CD8-positive, alpha-beta memory T cell (primary cell): ENCODE measurements around the gene GRID1. TPM values are rescaled to one million over a fixed set of nuclear protein-coding genes. Genes with fewer than 3 reads are reported as not detected.

Source experiments
- CTCF ChIA-PET: fragments of 350-600 bp; sonication (Branson Sonifier 250); formaldehyde crosslinking; loops from one replicate; lab custom pipeline; 2021; ENCODE audit warnings: antibody characterized with exemption; lab: Charles Lee
- POLR2A ChIA-PET: fragments of 350-600 bp; sonication (Branson Sonifier 250); formaldehyde crosslinking; loops from one replicate; lab custom pipeline; 2021; ENCODE audit warnings: antibody characterized with exemption; lab: Charles Lee
- DNase-seq, 5 donors: peaks; one replicate each; pipeline versions ENCODE4 v3.0.0 to v3.0.0-alpha.2; 2020 to 2022; ENCODE audit warnings: mixed read lengths in 1 of 5
- H3K27ac ChIP-seq: one replicate; pipeline ENCODE4 v1.7.0; 2013; ENCODE audit warnings: low read depth, mild to moderate bottlenecking, low read length, moderate library complexity
- H3K27me3 ChIP-seq: 2 replicates; pipeline ENCODE4 v1.7.0; 2013; ENCODE audit warnings: low read length, mild to moderate bottlenecking; ENCODE audit not compliant: insufficient read depth, poor library complexity, severe bottlenecking
- H3K36me3 ChIP-seq: 2 replicates; pipeline ENCODE4 v1.7.0; 2013; ENCODE audit warnings: mild to moderate bottlenecking, low read length, moderate library complexity; ENCODE audit not compliant: insufficient read depth
- H3K4me1 ChIP-seq: 2 replicates; pipeline ENCODE4 v1.7.0; 2013; ENCODE audit warnings: mild to moderate bottlenecking, low read length, moderate library complexity; ENCODE audit not compliant: insufficient read depth
- H3K4me3 ChIP-seq: 2 replicates; pipeline ENCODE4 v1.7.0; 2013; ENCODE audit warnings: mild to moderate bottlenecking, low read length
- H3K9me3 ChIP-seq: 2 replicates; pipeline ENCODE4 v1.7.0; 2013; ENCODE audit warnings: mild to moderate bottlenecking, low read length
- H3K27ac Mint-ChIP-seq, 8 donors: one replicate each; pipeline ENCODE4 v1.8.0; 2020 to 2021; ENCODE audit warnings: mixed read lengths in 8 of 8, mild to moderate bottlenecking in 6 of 8, inconsistent platforms in 3 of 8, moderate library complexity in 3 of 8
- H3K27me3 Mint-ChIP-seq, 2 donors: one replicate each; pipeline ENCODE4 v1.8.0; 2020 to 2021; ENCODE audit warnings: mixed read lengths in 2 of 2, mild to moderate bottlenecking in 1 of 2, moderate library complexity in 1 of 2
- H3K36me3 Mint-ChIP-seq, 3 donors: one replicate each; pipeline ENCODE4 v1.8.0; 2020 to 2021; ENCODE audit warnings: mixed read lengths in 3 of 3, inconsistent platforms in 1 of 3, mild to moderate bottlenecking in 1 of 3
- H3K4me1 Mint-ChIP-seq, 3 donors: one replicate each; pipeline ENCODE4 v1.8.0; 2020 to 2021; ENCODE audit warnings: mixed read lengths in 3 of 3, inconsistent platforms in 1 of 3, mild to moderate bottlenecking in 1 of 3
- H3K4me3 Mint-ChIP-seq, 7 donors: one replicate each; pipeline ENCODE4 v1.8.0; 2020 to 2021; ENCODE audit warnings: mixed read lengths in 7 of 7, mild to moderate bottlenecking in 6 of 7, moderate library complexity in 4 of 7, inconsistent platforms in 2 of 7
- H3K9me3 Mint-ChIP-seq, 5 donors: one replicate each; pipeline ENCODE4 v1.8.0; 2020 to 2022; ENCODE audit warnings: mixed read lengths in 5 of 5, mild to moderate bottlenecking in 3 of 5, moderate library complexity in 2 of 5, inconsistent platforms in 1 of 5
- polyA plus RNA-seq: library from polyadenylated mRNA; unstranded; fragments of 300-500 nt; fragmentation: Illumina TruSeq; gene quantifications from one replicate; pipeline ENCODE4 v1.2.3, GENCODE V29; 2021
- total RNA-seq, 2 experiments: library from RNA; stranded (reverse); gene quantifications; one replicate each; pipeline ENCODE4 v1.2.3, GENCODE V29; 2021

Gene GRID1
- total and polyA plus RNA-seq, 3 experiments from 2014 or later = not detected

- Histone ChIP-seq H3K4me3 (no peak overlapping the region), H3K4me1 (no peaks in the 10 kb centered on the region)
- CTCF ChIA-PET = no interaction called here
These were observed 25.2 kb downstream of the GRID1 start for GRCh38 chr10:86341361-86341811.

GRCh38 chr10:86340991-86341260 lies 25.7 kb downstream of the GRID1 start:
- no peak overlapping the region for H3K27ac ChIP-seq
- ChIA-PET CTCF (no interaction called here), POLR2A (no interaction called here)
- Mint-ChIP-seq H3K27me3 (peaks cover 4 to 13% of the 10 kb centered on the region in 2 donors), H3K36me3 (no peaks in the 10 kb centered on the region), H3K4me3 (no peak overlapping the region), H3K9me3 (no peaks in the 10 kb centered on the region), H3K4me1 (no peaks in the 10 kb centered on the region), H3K27ac (no peak overlapping the region)
- no peaks in the 10 kb centered on the region for H3K36me3 ChIP-seq
- no peaks in the 10 kb centered on the region for H3K27me3 ChIP-seq
- no peaks in the 10 kb centered on the region for H3K4me1 ChIP-seq
- DNase-seq = no peak
- no peaks in the 10 kb centered on the region for H3K9me3 ChIP-seq
- H3K4me3 ChIP-seq = no peak overlapping the region

More at GRCh38 chr10:86341361-86341811, 25.2 kb downstream of the GRID1 start:
- Mint-ChIP-seq H3K9me3 (no peaks in the 10 kb centered on the region), H3K4me3 (no peak overlapping the region), H3K4me1 (no peaks in the 10 kb centered on the region), H3K36me3 (no peaks in the 10 kb centered on the region), H3K27me3 (peaks cover 6 to 13% of the 10 kb centered on the region in 2 donors), H3K27ac (no peak overlapping the region)
- Histone ChIP-seq H3K27ac (no peak overlapping the region), H3K27me3 (no peaks in the 10 kb centered on the region), H3K9me3 (no peaks in the 10 kb centered on the region), H3K36me3 (no peaks in the 10 kb centered on the region)
- POLR2A ChIA-PET = no interaction called here
- DNase-seq = peak in 1 of 5 donors; percentile 22

- Histone ChIP-seq H3K4me1 (no peaks in the 10 kb centered on the region), H3K36me3 (no peaks in the 10 kb centered on the region), H3K4me3 (no peak overlapping the region), H3K27ac (no peak overlapping the region), H3K9me3 (no peaks in the 10 kb centered on the region), H3K27me3 (no peaks in the 10 kb centered on the region)
- Mint-ChIP-seq H3K4me3 (no peak overlapping the region), H3K36me3 (no peaks in the 10 kb centered on the region), H3K27ac (no peak overlapping the region), H3K9me3 (no peaks in the 10 kb centered on the region), H3K27me3 (peaks cover 3 to 13% of the 10 kb centered on the region in 2 donors), H3K4me1 (no peaks in the 10 kb centered on the region)
- DNase-seq = peak in 1 of 5 donors; percentile 18
- ChIA-PET CTCF (no interaction called here), POLR2A (no interaction called here)
These were observed 26.2 kb downstream of the GRID1 start for GRCh38 chr10:86340176-86340990.

- H3K9me3 Mint-ChIP-seq = no peaks in the 10 kb centered on the region
- POLR2A ChIA-PET = no interaction called here
- H3K36me3 Mint-ChIP-seq = no peaks in the 10 kb centered on the region
- no peaks in the 10 kb centered on the region for H3K36me3 ChIP-seq
- no peaks in the 10 kb centered on the region for H3K4me1 ChIP-seq
- peak in 1 of 5 donors; percentile 17 for DNase-seq
- H3K9me3 ChIP-seq = no peaks in the 10 kb centered on the region
- H3K27ac Mint-ChIP-seq = no peak overlapping the region
- no peak overlapping the region for H3K27ac ChIP-seq
- no peaks in the 10 kb centered on the region for H3K4me1 Mint-ChIP-seq
- no peak overlapping the region for H3K4me3 ChIP-seq
- H3K27me3 ChIP-seq = no peaks in the 10 kb centered on the region
- no peak overlapping the region for H3K4me3 Mint-ChIP-seq
- H3K27me3 Mint-ChIP-seq = peaks cover 3 to 17% of the 10 kb centered on the region in 2 donors
- CTCF ChIA-PET = no interaction called here
These were observed 27.2 kb downstream of the GRID1 start for GRCh38 chr10:86339226-86339865.

DNA sequence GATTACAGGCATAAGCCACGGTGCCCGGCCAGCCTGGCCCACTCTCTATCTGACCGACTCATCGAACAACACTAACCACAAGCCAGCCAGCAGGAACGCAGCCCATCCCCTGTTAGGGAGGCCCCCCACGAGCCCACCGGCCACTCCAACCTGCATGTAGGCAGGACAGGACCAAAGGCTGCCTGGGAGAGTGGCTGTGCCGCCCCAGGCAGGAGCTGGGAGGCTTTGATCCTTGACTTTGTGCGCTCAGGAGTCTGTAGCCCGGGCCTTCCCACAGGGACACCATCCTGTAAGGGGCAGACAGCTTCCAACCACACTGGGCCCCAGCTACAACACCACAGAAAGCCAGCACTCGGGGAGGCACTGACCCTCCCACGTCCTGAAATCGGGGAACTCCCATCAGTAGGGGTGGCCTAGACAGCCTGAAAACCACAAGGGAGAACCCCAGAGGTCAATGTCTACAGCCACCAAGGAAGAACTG lies 29.4 kb downstream of the GRID1 start:
- Histone ChIP-seq H3K27me3 (no peaks in the 10 kb centered on the region), H3K27ac (no peak overlapping the region), H3K36me3 (no peaks in the 10 kb centered on the region), H3K9me3 (no peaks in the 10 kb centered on the region), H3K4me3 (no peak overlapping the region), H3K4me1 (no peaks in the 10 kb centered on the region)
- Mint-ChIP-seq H3K36me3 (no peaks in the 10 kb centered on the region), H3K4me1 (no peaks in the 10 kb centered on the region), H3K4me3 (no peak overlapping the region), H3K27me3 (peaks cover 6 to 30% of the 10 kb centered on the region in 2 donors), H3K9me3 (no peaks in the 10 kb centered on the region), H3K27ac (no peak overlapping the region)
- POLR2A ChIA-PET = no interaction called here
- DNase-seq = peak in 1 of 5 donors; percentile 20
- CTCF ChIA-PET = no interaction called here

GRCh38 chr10:86336341-86336740 lies 30.3 kb downstream of the GRID1 start:
- Histone ChIP-seq H3K4me3 (no peak overlapping the region), H3K4me1 (no peaks in the 10 kb centered on the region), H3K27ac (no peak overlapping the region), H3K27me3 (no peaks in the 10 kb centered on the region), H3K36me3 (no peaks in the 10 kb centered on the region), H3K9me3 (no peaks in the 10 kb centered on the region)
- H3K27ac Mint-ChIP-seq = no peak overlapping the region
- H3K27me3 Mint-ChIP-seq = peaks cover 8 to 30% of the 10 kb centered on the region in 2 donors
- H3K36me3 Mint-ChIP-seq = no peaks in the 10 kb centered on the region
- H3K4me3 Mint-ChIP-seq = no peak overlapping the region
- no peaks in the 10 kb centered on the region for H3K9me3 Mint-ChIP-seq
- ChIA-PET CTCF (no interaction called here), POLR2A (no interaction called here)
- H3K4me1 Mint-ChIP-seq = no peaks in the 10 kb centered on the region
- DNase-seq = peak in 1 of 5 donors; percentile 13

DNA sequence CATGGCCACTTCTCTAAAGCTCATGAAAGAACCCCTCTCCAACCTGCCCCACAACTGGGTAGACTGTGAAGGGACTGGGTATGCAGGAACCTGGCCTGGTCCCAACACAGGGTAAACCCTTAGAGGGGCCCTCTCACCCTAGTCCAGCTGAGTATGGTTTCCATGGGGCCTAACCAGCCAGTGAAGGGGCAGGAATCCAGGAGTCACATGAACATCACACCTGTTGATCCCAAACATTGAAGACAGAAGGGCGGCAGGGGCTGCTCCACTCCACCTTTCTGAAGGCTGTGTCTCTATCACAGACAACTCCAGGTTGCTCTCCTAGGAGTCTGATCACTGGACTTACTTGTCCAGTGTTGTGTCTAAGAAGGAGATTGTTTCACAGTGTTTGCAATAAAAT lies 30.8 kb downstream of the GRID1 start:
- Histone ChIP-seq H3K4me3 (no peak overlapping the region), H3K27ac (no peak overlapping the region), H3K27me3 (no peaks in the 10 kb centered on the region), H3K4me1 (no peaks in the 10 kb centered on the region), H3K9me3 (no peaks in the 10 kb centered on the region), H3K36me3 (no peaks in the 10 kb centered on the region)
- peak in 1 of 5 donors; percentile 7 for DNase-seq
- POLR2A ChIA-PET = no interaction called here
- CTCF ChIA-PET = no interaction called here
- Mint-ChIP-seq H3K27me3 (peaks cover 8 to 26% of the 10 kb centered on the region in 2 donors), H3K9me3 (no peaks in the 10 kb centered on the region), H3K4me3 (no peak overlapping the region), H3K4me1 (no peaks in the 10 kb centered on the region), H3K36me3 (no peaks in the 10 kb centered on the region), H3K27ac (no peak overlapping the region)

- no peak overlapping the region for H3K27ac Mint-ChIP-seq
- Histone ChIP-seq H3K4me3 (no peak overlapping the region), H3K27ac (no peak overlapping the region), H3K27me3 (no peaks in the 10 kb centered on the region), H3K9me3 (no peaks in the 10 kb centered on the region), H3K36me3 (no peaks in the 10 kb centered on the region), H3K4me1 (no peaks in the 10 kb centered on the region)
- no peaks in the 10 kb centered on the region for H3K4me1 Mint-ChIP-seq
- H3K4me3 Mint-ChIP-seq = no peak overlapping the region
- H3K9me3 Mint-ChIP-seq = no peaks in the 10 kb centered on the region
- H3K27me3 Mint-ChIP-seq = peaks cover 8 to 28% of the 10 kb centered on the region in 2 donors
- H3K36me3 Mint-ChIP-seq = no peaks in the 10 kb centered on the region
- ChIA-PET POLR2A (no interaction called here), CTCF (no interaction called here)
- no peak for DNase-seq
These were observed 31.3 kb downstream of the GRID1 start for GRCh38 chr10:86335257-86335656.
